Endothelial cell of umbilical vein (primary cell): ENCODE results near the gene SH3TC2. TPM values are rescaled to one million over a fixed set of nuclear protein-coding genes. Genes with fewer than 3 reads are reported as not detected.

Experiments
- BruUV-seq: library from RNA; stranded (reverse); fragments of 400-500 nt; replicated peaks from 2 replicates; lab custom pipeline; 2021; lab: Mats Ljungman, UMichigan
- CTCF ChIA-PET: fragments of 300-600, 350-600 bp; sonication (Branson Sonifier 250); formaldehyde crosslinking; loops from one replicate; lab custom pipeline; 2021; ENCODE audit warnings: antibody characterized with exemption, inconsistent platforms; lab: Charles Lee
- POLR2A ChIA-PET: fragments of 300-600, 350-600 bp; sonication (Branson Sonifier 250); formaldehyde crosslinking; loops from one replicate; lab custom pipeline; 2021; ENCODE audit warnings: antibody characterized with exemption, inconsistent platforms; lab: Charles Lee
- DNase-seq: peaks from one replicate; pipeline ENCODE4 v3.0.0-alpha.2; 2011; ENCODE audit warnings: low read depth, low spot score
- FAIRE-seq: peaks from 2 replicates; lab custom pipeline; 2011; peaks lifted over from hg19 to GRCh38; lab: Jason Lieb, UNC
- H2AFZ ChIP-seq: 2 replicates; pipeline ENCODE4 v1.6.0; 2012; ENCODE audit warnings: low read depth, low read length, control low read depth, inconsistent platforms
- H3K27ac ChIP-seq: 2 replicates; pipeline ENCODE4 v1.5.1; 2011; ENCODE audit warnings: low read depth, mild to moderate bottlenecking, control low read depth, low read length, moderate library complexity; ENCODE audit not compliant: insufficient read depth
- H3K27me3 ChIP-seq, 2 experiments: 2 replicates each; pipeline versions ENCODE4 v1.6.0 to v1.6.1; 2011; ENCODE audit warnings: low read length in 2 of 2, mixed read lengths in 1 of 2; ENCODE audit not compliant: control insufficient read depth in 2 of 2, insufficient read depth in 2 of 2
- H3K36me3 ChIP-seq, 2 experiments: 2 replicates in 1 of 2; 3 replicates in 1 of 2; pipeline ENCODE4 v1.5.1; 2011; ENCODE audit warnings: low read length in 2 of 2, mild to moderate bottlenecking in 1 of 2, moderate library complexity in 1 of 2; ENCODE audit not compliant: control insufficient read depth in 2 of 2, insufficient read depth in 2 of 2; ENCODE audit errors: extremely low read depth in 1 of 2
- H3K4me1 ChIP-seq: 3 replicates; pipeline ENCODE4 v1.5.1; 2011; ENCODE audit warnings: mild to moderate bottlenecking, low read length; ENCODE audit not compliant: control insufficient read depth, insufficient read depth; ENCODE audit errors: extremely low read depth
- H3K4me2 ChIP-seq: 2 replicates; pipeline ENCODE4 v1.6.1; 2011; ENCODE audit warnings: low read length, control low read depth, mixed read lengths; ENCODE audit not compliant: insufficient read depth
- H3K4me3 ChIP-seq, 3 experiments: fragments of 200-600 bp in 1 of 3; sonication (generic), shearing (Covaris generic) in 1 of 3; replicated peaks in 1 of 3; 2 replicates each; pipeline ENCODE4 v1.5.1; 2011 to 2016; ENCODE audit warnings: control low read depth in 3 of 3, low read length in 3 of 3, mild to moderate bottlenecking in 2 of 3, inconsistent platforms in 1 of 3, low read depth in 1 of 3, moderate library complexity in 1 of 3; ENCODE audit not compliant: insufficient read depth in 1 of 3
- H3K79me2 ChIP-seq: 2 replicates; pipeline ENCODE4 v1.6.0; 2012; ENCODE audit warnings: low read length, inconsistent platforms; ENCODE audit not compliant: control insufficient read depth, insufficient read depth
- H3K9ac ChIP-seq: replicated peaks from 2 replicates; pipeline ENCODE3; 2011; ENCODE audit warnings: low read length, control low read depth; ENCODE audit not compliant: insufficient read depth; ENCODE audit errors: extremely low read depth
- H3K9me1 ChIP-seq: replicated peaks from 3 replicates; pipeline ENCODE4 v1.6.0; 2011; ENCODE audit warnings: mild to moderate bottlenecking, low read length; ENCODE audit not compliant: control insufficient read depth, insufficient read depth; ENCODE audit errors: extremely low read depth
- H3K9me3 ChIP-seq: replicated peaks from 2 replicates; pipeline ENCODE4 v1.5.1; 2012; ENCODE audit warnings: low read length, inconsistent platforms; ENCODE audit not compliant: control insufficient read depth, insufficient read depth
- H4K20me1 ChIP-seq: replicated peaks from 2 replicates; pipeline ENCODE3; 2011; ENCODE audit warnings: mild to moderate bottlenecking, low read length; ENCODE audit not compliant: control insufficient read depth, insufficient read depth; ENCODE audit errors: extremely low read depth
- CTCF ChIP-seq, 2 donors: IDR thresholded peaks; 1 replicate in 1 of 2; 2 replicates in 1 of 2; pipeline ENCODE4 v1.5.1; 2011; ENCODE audit warnings: low read length in 2 of 2, mild to moderate bottlenecking in 2 of 2, moderate library complexity in 2 of 2, control low read depth in 1 of 2, inconsistent platforms in 1 of 2, low read depth in 1 of 2; ENCODE audit not compliant: insufficient read depth in 1 of 2; ENCODE audit errors: extremely low read depth in 1 of 2
- EZH2 ChIP-seq: IDR thresholded peaks from 2 replicates; pipeline ENCODE4 v1.6.1; 2012; ENCODE audit warnings: borderline replicate concordance, low read depth, mild to moderate bottlenecking, moderate library complexity, low read length, inconsistent platforms; ENCODE audit not compliant: severe bottlenecking
- FOS ChIP-seq: IDR thresholded peaks from 2 replicates; pipeline ENCODE4 v1.6.1; 2011; ENCODE audit warnings: mild to moderate bottlenecking, low read length, moderate library complexity, borderline replicate concordance; ENCODE audit not compliant: insufficient read depth
- GATA2 ChIP-seq: IDR thresholded peaks from 2 replicates; pipeline ENCODE4 v1.7.0; 2011; ENCODE audit warnings: low read depth, mild to moderate bottlenecking, moderate library complexity, mixed read lengths, low read length; ENCODE audit not compliant: insufficient read length, insufficient read depth
- JUN ChIP-seq: IDR thresholded peaks from 2 replicates; pipeline ENCODE4 v1.6.1; 2011; ENCODE audit warnings: borderline replicate concordance, low read depth; ENCODE audit not compliant: insufficient read length, insufficient read depth
- MAX ChIP-seq: IDR thresholded peaks from 2 replicates; pipeline ENCODE4 v1.6.1; 2011; ENCODE audit not compliant: insufficient read depth, insufficient read length
- MYC ChIP-seq: IDR thresholded peaks from one replicate; pipeline ENCODE4 v1.6.1; 2011; ENCODE audit warnings: mild to moderate bottlenecking, low read depth, low read length
- POLR2A ChIP-seq: IDR thresholded peaks from 2 replicates; pipeline ENCODE4 v1.6.1; 2012; ENCODE audit warnings: low read depth, mild to moderate bottlenecking, control low read depth, low read length
- POLR2AphosphoS5 ChIP-seq: IDR thresholded peaks from 2 replicates; pipeline ENCODE4 v1.6.1; 2012; ENCODE audit warnings: low read depth, mild to moderate bottlenecking, control low read depth, low read length, moderate library complexity; ENCODE audit not compliant: insufficient read depth
- dilution Hi-C: fragments of 300-500 bp; cut with MboI; formaldehyde crosslinking; loops from one replicate; pipeline ENCODE4 v1.15.0; 2019; ENCODE audit warnings: low sequenced_read_pairs; ENCODE audit not compliant: extremely low pct_ligation_motif_present
- intact Hi-C: fragments of 100-400 bp; cut with micrococcal nuclease; formaldehyde crosslinking; loops from one replicate; pipeline ENCODE4 v1.10.0; 2022
- polyA plus RNA-seq, 4 experiments: library from polyadenylated mRNA; depleted of rRNA in 3 of 4; stranded (reverse) in 3 of 4; unstranded in 1 of 4; fragments of >200 nt; gene quantifications; 2 replicates each; pipeline versions ENCODE4 v1.2.1 to v1.2.3, GENCODE V29; 2011 to 2012; ENCODE audit warnings: missing spikeins in 1 of 4
- total RNA-seq: library from RNA; stranded (reverse); gene quantifications from 2 replicates; pipeline ENCODE4 v1.2.3, GENCODE V29; 2021

The SH3TC2 gene
- total and polyA plus RNA-seq, 2 donors (not counting 3 experiments of a cell fraction or from before 2014, with no cell fraction given): 0.91 to 4.3 TPM

GRCh38 chr5:148990817-148991216 lies 72.0 kb downstream of the SH3TC2 start:
- Histone ChIP-seq H3K27me3 (no peaks in the 10 kb centered on the region), H3K9ac (no peak overlapping the region), H3K36me3 (no peaks in the 10 kb centered on the region), H3K9me3 (no peaks in the 10 kb centered on the region), H3K79me2 (no peaks in the 10 kb centered on the region), H3K4me3 (no peak overlapping the region), H3K9me1 (no peaks in the 10 kb centered on the region), H4K20me1 (no peaks in the 10 kb centered on the region), H3K27ac (no peak overlapping the region), H3K4me1 (no peaks in the 10 kb centered on the region), H2AFZ (no peak overlapping the region), H3K4me2 (no peak overlapping the region)
- DNase-seq (no peak), FAIRE-seq (no peak)
- no TSS peak for BruUV-seq
- dilution Hi-C loops: no loop called here
- POLR2A ChIA-PET: no interaction called here
- CTCF ChIA-PET: interaction anchor here (1.3 to 5.5 kb wide), 6 partner anchors 21 to 260 kb away, joined by 3 to 32 read pairs (median 12); no protein-coding TSS in a partner anchor
- TF ChIP-seq FOS (no peak), MYC (no peak), MAX (no peak), EZH2 (no peak), POLR2A (no peak), POLR2AphosphoS5 (no peak), JUN (no peak), CTCF (IDR thresholded peaks at IDR 0.05; ENCODE audit: extremely low read depth in 1 of 2, insufficient read depth in 1 of 2, low read depth in 1 of 2, low read length in 2 of 2) (no peak), GATA2 (no peak)
- intact Hi-C loops: no loop called here
